GM12801 (cell line): Measurements from ENCODE around the gene APBB3.

Experiments used
- TF ChIP-seq, protein P1 (sequence below): IDR thresholded peaks from one replicate; pipeline ENCODE4 v1.5.1; 2011; ENCODE audit warnings: control low read depth; ENCODE audit not compliant: insufficient read length; ENCODE audit errors: extremely low read depth

APBB3 gene

DNA sequence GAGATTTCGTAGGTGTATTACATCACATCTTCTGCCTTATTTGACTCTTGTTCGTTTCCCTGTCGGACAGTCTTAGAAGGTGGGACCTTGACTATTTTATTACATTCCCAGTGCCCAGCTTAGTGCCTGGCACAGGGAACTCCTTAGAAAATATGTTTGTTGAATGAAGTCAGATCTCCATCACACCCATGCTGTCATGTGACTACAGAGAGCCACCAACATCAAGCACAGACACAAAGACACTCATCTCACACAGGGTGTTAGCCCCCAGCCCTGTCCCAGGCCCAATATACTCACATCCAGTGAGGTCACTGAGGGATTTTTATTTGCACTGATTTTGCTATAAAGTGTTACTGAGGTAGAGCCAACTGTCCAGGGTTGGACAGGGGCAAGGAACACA, 6.4 kb downstream of the APBB3 start:
- TF ChIP-seq, protein P1, sequence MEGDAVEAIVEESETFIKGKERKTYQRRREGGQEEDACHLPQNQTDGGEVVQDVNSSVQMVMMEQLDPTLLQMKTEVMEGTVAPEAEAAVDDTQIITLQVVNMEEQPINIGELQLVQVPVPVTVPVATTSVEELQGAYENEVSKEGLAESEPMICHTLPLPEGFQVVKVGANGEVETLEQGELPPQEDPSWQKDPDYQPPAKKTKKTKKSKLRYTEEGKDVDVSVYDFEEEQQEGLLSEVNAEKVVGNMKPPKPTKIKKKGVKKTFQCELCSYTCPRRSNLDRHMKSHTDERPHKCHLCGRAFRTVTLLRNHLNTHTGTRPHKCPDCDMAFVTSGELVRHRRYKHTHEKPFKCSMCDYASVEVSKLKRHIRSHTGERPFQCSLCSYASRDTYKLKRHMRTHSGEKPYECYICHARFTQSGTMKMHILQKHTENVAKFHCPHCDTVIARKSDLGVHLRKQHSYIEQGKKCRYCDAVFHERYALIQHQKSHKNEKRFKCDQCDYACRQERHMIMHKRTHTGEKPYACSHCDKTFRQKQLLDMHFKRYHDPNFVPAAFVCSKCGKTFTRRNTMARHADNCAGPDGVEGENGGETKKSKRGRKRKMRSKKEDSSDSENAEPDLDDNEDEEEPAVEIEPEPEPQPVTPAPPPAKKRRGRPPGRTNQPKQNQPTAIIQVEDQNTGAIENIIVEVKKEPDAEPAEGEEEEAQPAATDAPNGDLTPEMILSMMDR = no peak

DNA sequence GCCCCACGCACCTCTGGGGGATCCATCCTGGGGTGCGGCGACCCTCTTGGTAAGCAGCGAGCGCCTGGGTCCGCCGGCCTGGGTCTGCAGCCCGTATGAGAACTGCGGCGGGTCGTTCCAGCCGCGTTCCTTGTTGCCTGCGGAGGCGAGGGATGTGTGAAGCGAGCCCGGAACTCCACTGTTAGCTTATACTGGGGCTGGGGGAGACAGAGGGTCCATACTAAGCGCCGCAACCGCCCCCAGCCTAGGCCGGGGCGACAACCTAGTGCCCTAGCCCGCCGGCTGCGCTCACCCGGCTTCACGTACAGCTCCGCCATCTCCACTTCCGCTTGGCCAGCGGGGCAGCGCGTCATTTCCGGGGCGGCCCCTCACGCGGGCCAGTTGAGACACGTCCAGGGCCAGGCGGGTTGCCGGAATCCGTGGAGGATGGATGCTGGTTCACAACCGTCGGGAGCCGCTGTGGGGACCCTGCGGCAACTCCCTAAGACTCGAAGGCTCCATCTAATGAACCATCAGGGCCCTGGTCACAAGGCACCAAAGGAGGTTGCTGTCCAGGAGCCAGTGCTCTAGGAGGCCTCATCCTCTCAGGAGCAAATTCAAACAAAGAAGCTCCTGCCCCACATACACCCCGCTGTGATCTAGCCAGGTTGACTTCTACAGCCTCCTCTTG, 7.1 kb downstream of the APBB3 start, which contains the start of gene SRA1:
SRA1 (minus strand) TSS at position 338 of the 670 bp plus-strand sequence; CDS start at position 317, 21 bp downstream.
- TF ChIP-seq, protein P1 = no peak

DNA sequence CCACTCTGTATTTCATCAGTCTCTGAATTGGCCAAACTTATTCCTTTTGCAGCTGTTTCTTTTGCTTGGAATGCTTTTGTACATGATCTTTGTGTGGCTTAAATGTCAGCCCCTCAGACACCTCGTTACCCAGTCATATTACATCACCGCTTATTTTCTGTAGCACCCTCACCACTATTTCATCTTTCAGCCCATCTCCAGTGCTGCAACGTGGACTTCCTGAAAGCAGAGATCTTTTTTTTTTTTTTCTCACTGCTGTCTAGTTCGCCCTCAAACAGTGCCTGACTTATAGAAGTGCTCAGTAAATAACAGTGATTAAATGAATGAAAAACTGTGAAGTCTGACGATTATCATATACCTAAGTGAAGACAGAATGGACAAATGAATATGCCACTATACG, 8.0 kb downstream of the APBB3 start:
- TF ChIP-seq, protein P1 = no peak

DNA sequence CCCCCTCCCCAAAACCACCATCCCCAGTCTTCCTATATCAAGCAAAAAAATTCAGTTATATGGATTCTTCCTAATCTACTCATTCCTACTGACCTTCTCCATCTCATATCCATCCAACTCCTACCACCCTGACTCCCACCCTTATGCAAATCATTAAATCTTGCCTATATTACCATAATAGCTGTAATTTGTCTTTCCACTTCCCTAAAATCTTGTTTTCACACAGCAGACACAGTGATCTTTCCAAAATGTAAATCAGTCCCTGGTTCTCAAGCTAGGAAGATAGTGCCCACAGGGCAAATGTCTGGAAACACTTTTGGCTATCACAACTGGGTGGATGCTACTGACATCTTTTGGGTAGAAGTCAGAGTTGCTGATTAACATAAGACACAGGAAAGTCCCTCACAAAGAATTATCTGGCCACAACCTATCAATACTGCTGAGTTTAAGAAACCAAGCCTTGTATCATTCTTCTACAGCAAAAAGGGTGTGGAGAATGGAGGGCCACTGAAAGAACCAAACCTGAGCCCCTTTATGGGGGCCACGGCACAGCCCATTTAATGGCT, 8.6 kb downstream of the APBB3 start:
- TF ChIP-seq, protein P1 = no peak

DNA sequence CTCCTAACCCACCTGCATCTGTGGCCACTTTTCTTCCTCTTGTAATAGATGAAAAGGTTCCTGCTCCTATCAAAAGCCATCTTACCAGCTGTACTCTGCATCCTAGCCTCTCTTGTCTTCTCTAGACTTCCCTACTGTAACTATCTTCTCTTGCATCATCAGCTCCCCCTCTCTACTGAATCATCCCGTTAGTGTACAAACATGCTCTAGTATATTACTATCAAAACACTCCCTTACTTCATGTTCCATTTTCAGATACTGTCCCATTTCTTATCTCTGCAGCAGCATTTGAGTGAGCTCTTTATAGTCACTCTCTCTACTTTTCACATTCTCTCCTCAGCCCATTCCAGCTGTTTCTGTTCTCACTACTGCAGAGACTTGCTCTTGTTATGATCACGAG, 9.9 kb downstream of the APBB3 start:
- TF ChIP-seq, protein P1 = no peak

DNA sequence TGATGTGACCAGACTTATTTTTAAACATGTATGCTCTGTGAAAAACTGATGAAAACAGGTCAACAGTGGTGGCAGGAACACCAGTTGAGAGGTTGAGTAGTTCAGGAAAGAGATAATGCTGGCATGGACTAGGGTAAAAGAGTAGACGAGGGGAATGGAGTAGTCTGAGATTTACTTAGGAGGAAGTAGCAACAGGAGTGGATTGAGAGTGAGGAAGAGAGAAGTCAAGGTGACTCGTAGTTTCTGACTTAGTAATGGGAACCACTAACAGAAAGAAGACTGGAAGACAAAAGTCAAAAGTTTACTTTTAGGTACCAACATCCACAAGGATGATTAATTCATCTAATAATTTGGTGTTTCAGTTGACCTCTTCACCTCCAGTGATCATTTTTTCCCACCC, 10.7 kb downstream of the APBB3 start:
- TF ChIP-seq, protein P1 = no peak

DNA sequence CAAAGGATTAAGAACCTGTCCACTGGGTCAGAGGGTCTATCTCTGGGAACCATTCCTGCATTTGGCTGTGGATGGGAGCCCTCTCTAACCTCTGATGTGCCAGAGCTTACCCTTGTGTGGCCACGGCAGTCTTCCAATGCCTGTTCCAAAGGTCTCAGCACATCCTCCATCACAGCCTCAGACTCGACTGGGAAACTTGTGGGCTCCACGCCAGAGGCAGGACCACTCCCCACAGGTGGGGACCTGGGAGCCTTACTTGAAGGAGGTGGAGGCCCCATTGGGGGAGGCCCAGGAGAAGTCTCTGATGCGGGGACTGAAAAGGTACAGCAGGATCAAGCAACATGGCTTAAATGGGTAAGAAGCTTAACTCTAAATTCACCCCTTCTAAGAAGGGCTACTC, 12.5 kb downstream of the APBB3 start:
- TF ChIP-seq, protein P1 = no peak
